C4-2B (cell line): ENCODE data around the gene BMP4.

Source experiments
- ZFX ChIP-seq: fragments of 450-650 bp; IDR thresholded peaks from 2 replicates; pipeline ENCODE4 v1.6.1; 2017
- TF ChIP-seq, protein P1 (sequence below): fragments of 450-650 bp; conservative IDR thresholded peaks from 2 replicates; pipeline ENCODE4 v1.5.1; 2017; ENCODE audit warnings: mild to moderate bottlenecking

- TF ChIP-seq, protein P1, sequence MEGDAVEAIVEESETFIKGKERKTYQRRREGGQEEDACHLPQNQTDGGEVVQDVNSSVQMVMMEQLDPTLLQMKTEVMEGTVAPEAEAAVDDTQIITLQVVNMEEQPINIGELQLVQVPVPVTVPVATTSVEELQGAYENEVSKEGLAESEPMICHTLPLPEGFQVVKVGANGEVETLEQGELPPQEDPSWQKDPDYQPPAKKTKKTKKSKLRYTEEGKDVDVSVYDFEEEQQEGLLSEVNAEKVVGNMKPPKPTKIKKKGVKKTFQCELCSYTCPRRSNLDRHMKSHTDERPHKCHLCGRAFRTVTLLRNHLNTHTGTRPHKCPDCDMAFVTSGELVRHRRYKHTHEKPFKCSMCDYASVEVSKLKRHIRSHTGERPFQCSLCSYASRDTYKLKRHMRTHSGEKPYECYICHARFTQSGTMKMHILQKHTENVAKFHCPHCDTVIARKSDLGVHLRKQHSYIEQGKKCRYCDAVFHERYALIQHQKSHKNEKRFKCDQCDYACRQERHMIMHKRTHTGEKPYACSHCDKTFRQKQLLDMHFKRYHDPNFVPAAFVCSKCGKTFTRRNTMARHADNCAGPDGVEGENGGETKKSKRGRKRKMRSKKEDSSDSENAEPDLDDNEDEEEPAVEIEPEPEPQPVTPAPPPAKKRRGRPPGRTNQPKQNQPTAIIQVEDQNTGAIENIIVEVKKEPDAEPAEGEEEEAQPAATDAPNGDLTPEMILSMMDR, result no peak
- no peak for TF ChIP-seq ZFX
Observed at GRCh38 chr14:53950031-53950793, 6.4 kb downstream of the BMP4 start.
